AG09319 (cell line): ENCODE data around the gene DMKN.
A peak's percentile ranks its signal among the peaks of the same experiment; 100 is the strongest.

Experiments
- DNase-seq: peaks from one replicate; pipeline ENCODE4 v3.0.0-alpha.2; 2010; ENCODE audit warnings: low read depth; ENCODE audit errors: extremely low read depth
- TF ChIP-seq, protein P1 (sequence below): IDR thresholded peaks from 2 replicates; pipeline ENCODE4 v1.5.1; 2011; ENCODE audit warnings: low read depth, mild to moderate bottlenecking, inconsistent platforms, low read length, moderate library complexity

The DMKN gene

DNA sequence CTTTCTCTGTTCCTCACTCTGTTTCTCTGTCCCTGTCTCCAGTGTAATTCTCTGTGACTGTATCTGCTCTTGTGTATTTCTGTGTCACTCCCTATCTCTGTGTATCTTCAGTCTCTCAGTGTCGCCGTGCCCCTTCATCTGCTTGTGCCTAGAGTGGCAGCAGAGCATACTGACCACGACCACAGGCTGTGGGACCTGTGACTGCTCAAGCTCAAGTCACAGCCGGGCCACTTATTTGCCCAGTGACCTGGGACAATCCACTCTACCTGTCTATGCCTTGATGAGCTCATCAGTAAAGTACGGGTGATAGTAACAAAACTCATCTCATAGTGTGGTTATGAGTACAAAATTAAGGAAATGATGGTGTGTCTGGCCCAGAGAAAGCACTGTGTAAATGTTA lies 40.6 kb upstream of the DMKN start:
- no peak for DNase-seq

DNA sequence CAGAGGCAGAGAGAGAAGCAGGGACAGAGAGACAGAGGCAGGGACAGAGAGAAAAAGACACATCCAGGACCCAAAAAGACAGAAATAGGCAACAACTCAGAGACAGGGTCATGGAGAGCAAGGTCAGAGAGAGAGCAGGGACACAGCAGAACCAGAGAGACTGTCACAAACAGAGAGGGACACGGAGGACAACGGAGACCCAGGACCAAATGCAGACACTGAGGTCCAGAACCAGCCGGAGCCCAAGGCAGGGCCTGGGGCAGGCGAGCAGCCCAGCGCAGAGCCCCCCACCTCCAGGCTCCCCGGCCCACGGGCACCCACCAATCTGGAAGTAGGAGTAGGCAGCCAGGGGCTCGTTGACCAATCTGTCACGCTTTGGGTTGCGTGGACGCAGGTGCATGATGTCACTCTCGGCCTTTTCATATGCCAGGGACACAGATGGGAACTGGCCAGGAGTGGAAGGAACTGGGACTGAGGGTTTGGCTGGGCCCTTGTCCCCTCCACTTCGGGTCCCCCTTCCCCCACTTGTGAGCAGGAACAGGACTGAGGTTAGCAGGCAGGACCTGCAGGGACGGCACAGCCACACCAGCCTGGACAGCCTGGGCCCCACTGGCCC lies 40.0 kb upstream of the DMKN start:
- TF ChIP-seq, protein P1, sequence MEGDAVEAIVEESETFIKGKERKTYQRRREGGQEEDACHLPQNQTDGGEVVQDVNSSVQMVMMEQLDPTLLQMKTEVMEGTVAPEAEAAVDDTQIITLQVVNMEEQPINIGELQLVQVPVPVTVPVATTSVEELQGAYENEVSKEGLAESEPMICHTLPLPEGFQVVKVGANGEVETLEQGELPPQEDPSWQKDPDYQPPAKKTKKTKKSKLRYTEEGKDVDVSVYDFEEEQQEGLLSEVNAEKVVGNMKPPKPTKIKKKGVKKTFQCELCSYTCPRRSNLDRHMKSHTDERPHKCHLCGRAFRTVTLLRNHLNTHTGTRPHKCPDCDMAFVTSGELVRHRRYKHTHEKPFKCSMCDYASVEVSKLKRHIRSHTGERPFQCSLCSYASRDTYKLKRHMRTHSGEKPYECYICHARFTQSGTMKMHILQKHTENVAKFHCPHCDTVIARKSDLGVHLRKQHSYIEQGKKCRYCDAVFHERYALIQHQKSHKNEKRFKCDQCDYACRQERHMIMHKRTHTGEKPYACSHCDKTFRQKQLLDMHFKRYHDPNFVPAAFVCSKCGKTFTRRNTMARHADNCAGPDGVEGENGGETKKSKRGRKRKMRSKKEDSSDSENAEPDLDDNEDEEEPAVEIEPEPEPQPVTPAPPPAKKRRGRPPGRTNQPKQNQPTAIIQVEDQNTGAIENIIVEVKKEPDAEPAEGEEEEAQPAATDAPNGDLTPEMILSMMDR: no peak

More for the DNA sequence above, 40.6 kb upstream of the DMKN start:
- TF ChIP-seq, protein P1: no peak

DNA sequence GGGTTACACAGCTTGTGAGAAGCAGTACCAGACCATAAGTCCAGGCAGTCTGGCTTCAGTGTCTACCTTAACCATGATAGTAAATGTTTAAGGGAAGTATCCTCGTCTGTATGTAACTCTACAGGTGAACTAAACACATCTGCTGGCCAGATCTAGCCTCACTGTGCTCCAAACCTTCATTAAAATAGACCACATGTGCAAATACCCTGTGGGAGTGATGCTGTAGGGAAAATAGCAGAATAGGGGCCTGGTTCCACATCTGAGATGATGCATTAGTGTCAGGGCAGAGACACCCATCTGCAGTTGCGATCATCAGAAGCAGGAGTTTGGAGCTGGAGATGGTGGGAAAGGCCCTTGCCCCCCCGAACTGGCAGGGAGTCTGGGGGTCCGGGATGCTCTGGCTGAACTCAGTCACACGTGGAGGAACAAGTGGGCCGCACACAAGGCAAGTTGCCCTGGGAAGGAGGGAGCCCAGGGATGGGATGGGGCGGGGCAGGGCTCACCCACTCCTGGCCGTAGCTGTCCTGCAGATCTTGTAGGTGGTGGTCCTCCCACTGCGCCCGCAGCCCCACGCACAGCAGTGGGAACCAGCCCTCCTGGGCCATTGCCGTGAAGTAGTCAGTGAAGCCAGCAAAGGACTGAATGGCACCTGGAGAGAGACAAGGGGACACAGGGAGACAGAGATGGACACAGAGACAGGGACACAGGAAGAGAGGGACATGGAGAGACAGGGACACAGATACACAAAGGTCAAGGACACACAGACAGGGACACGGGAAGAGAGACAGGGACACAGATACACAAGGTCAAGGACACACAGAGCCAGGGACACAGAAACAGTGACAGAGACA lies 39.3 kb upstream of the DMKN start:
- TF ChIP-seq, protein P1: no peak
- no peak for DNase-seq

More for the DNA sequence above, 40.0 kb upstream of the DMKN start:
- no peak for DNase-seq

DNA sequence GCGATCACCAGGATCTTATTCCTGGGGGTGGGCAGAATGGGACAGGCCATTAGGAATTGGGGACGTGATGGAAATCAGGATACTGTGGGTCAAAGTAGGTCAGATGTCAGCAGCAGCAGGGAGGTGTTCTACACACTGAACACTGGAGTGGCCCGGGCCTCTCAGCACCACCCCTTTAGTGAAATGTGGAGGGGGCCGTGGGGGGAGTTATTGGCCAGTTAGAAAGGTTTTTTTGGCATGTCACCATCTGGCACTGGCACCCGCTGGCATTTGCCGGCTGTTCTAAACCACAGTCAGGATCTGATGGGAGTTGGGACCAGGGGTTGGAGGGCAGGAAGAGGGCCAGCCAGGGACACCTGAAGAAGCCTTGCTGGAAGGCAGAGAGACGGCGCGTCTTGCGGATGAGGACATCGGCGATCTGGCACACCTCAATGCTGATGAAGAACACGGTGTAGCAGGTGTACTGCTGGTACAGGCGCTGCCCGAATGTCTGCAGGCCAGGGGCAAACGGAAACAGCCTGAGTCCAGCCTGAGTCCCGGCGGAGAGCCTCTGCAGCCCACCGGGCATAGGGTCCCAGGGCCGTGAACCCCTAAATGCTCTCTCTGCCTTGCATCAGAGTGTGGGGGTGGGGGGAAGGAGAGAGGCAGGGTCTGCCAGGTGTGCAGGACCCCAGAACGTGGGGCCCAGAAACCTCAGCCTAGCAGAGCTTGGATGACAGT lies 37.8 kb upstream of the DMKN start:
- DNase-seq: no peak
- TF ChIP-seq, protein P1: no peak

DNA sequence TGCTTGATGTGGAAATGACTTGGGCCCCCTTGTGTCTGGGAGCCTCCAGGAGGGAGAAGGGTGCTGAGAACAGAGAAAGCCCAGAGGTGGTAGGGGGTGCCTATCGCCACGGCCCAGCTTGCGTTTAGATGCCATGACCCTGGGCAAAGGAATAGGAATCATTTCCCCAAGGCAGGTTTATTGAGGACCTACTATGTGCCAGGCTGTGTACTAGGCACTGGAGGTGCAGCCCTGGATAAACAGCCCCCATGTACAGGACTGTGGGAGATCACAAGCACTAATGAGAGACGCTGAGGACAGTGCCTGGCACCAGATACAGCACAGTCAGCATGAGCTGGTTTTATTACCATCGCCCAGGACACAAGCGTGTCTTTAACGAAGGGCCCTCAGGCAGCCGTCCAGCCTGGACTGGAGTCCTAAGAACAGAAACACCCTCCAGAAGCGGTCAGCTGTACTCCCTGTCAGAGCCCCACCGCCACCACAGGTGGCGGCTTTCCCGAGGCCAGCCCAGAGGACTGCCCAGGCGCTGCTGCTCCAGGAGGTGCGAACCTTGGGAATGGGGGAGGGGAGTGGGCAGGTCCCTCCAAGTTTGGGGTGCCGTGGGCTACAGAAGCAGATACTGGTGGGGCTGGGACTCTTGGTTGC lies 36.6 kb upstream of the DMKN start:
- DNase-seq: no peak
- TF ChIP-seq, protein P1: no peak

DNA sequence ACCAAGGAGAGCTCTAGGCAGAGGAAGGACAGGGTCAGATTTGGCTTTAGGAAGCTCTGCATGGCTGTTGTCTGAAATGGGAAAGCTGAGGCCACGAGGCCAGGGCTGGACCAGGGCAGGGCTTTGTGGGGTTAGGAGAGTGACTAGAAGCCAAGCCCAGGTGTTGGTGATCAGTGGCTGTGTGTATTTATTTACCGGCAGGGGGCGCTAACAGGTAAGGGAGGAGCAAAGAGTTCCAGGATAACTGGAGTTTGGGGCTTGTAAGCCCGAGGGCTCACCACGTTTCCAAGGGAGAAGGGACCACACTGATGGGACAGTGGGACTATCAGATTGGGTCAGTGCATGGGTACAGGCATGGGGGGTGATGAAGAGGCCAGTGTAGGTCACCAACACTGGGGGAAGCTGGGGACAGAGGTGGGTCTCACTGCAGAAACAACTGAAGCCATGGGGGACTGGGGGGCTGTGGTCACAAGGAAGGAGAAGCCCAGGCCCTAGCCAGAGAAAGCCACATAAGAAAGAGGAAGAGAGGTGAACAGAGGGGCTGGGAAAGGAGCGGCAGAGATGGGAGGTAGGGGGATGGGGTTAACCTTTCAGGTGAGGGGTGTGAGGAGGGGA lies 35.8 kb upstream of the DMKN start:
- TF ChIP-seq, protein P1: peak; percentile 68
- peak; percentile 11 for DNase-seq
